GM21825 (cell line): ENCODE results near the gene ADAM12.
"Not testable (repeated sequence)": the region's sequence is repeated elsewhere in the genome, so short reads cannot be mapped to it uniquely, and the experiment has no call there.

Experiments used
- ATAC-seq: cut with Tn5 transposase; IDR thresholded peaks from one replicate; pipeline ENCODE4 v1.9.1; 2021; ENCODE audit warnings: mild to moderate bottlenecking, moderate library complexity; ENCODE audit not compliant: unreplicated experiment

ADAM12 gene

GRCh38 chr10:126407831-126408230 lies 19.6 kb upstream of the ADAM12 start:
- no peak for ATAC-seq

- ATAC-seq = no peak
These were observed 17.0 kb upstream of the ADAM12 start for GRCh38 chr10:126405239-126405775.

- no peak for ATAC-seq
These were observed 14.7 kb upstream of the ADAM12 start for GRCh38 chr10:126402721-126403695.

- no peak for ATAC-seq
These were observed 12.4 kb upstream of the ADAM12 start for GRCh38 chr10:126400641-126401040.

- no peak for ATAC-seq
These were observed 10.6 kb upstream of the ADAM12 start for GRCh38 chr10:126398924-126399323.

- ATAC-seq = no peak
These were observed 10.1 kb upstream of the ADAM12 start for GRCh38 chr10:126398383-126398743.

- no peak for ATAC-seq
These were observed 9.5 kb upstream of the ADAM12 start for GRCh38 chr10:126397640-126398382.

GRCh38 chr10:126397156-126397555 lies 8.9 kb upstream of the ADAM12 start:
- ATAC-seq = no peak

GRCh38 chr10:126394948-126395347 lies 6.7 kb upstream of the ADAM12 start:
- no peak for ATAC-seq

GRCh38 chr10:126393076-126393475 lies 4.8 kb upstream of the ADAM12 start:
- no peak for ATAC-seq

- ATAC-seq = no peak
These were observed 4.2 kb upstream of the ADAM12 start for GRCh38 chr10:126392469-126392868.

GRCh38 chr10:126392068-126392467 lies 3.8 kb upstream of the ADAM12 start:
- no peak for ATAC-seq

- no peak for ATAC-seq
These were observed 3.1 kb upstream of the ADAM12 start for GRCh38 chr10:126391192-126391885.

- no peak for ATAC-seq
These were observed 2.0 kb upstream of the ADAM12 start for GRCh38 chr10:126390324-126390723.

- ATAC-seq = no peak
These were observed 996 bp downstream of the ADAM12 start for GRCh38 chr10:126387041-126387921.

GRCh38 chr10:126384269-126384873 lies 3.9 kb downstream of the ADAM12 start:
- ATAC-seq = no peak

GRCh38 chr10:126380352-126381076 lies 7.8 kb downstream of the ADAM12 start:
- no peak for ATAC-seq

- not testable (repeated sequence) for ATAC-seq
These were observed 9.1 kb downstream of the ADAM12 start for GRCh38 chr10:126379166-126379565.

- ATAC-seq = no peak
These were observed 11.3 kb downstream of the ADAM12 start for GRCh38 chr10:126376956-126377355.
